Peyer's patch (tissue), 4 donors: Measurements from ENCODE around the gene LRP4.

ENCODE experiments used
- CTCF ChIP-seq, 6 experiments: fragments of 450-650 bp in 4 of 6; fragments of 200-600 bp in 2 of 6; sonication (generic) in 1 of 6; IDR thresholded peaks; one replicate each; pipeline ENCODE4 v1.5.1; 2017 to 2019; ENCODE audit warnings: antibody characterized with exemption in 6 of 6, mild to moderate bottlenecking in 3 of 6, moderate library complexity in 1 of 6
- POLR2A ChIP-seq, 2 donors: fragments of 450-650 bp; IDR thresholded peaks; one replicate each; pipeline ENCODE4 v1.5.1; 2017; ENCODE audit warnings: antibody characterized with exemption in 2 of 2, mild to moderate bottlenecking in 2 of 2, moderate library complexity in 2 of 2

- TF ChIP-seq POLR2A (IDR thresholded peaks at IDR 0.05) (no peak), CTCF (IDR thresholded peaks at IDR 0.05) (no peak)
These were observed 4.0 kb downstream of the LRP4 start for GRCh38 chr11:46914363-46914762.
